H9 (cell line): ENCODE results near the gene ORC1. TPM values are rescaled to one million over a fixed set of nuclear protein-coding genes. Genes with fewer than 3 reads are reported as not detected.

Experiments used
- DNase-seq: peaks from one replicate; pipeline ENCODE4 v3.0.0-alpha.2; 2017
- H2AFZ ChIP-seq: one replicate; pipeline ENCODE4 v1.6.1; 2013; ENCODE audit warnings: mild to moderate bottlenecking, low read length, control low read depth, moderate library complexity
- H2AK5ac ChIP-seq: 2 replicates; pipeline ENCODE4 v1.6.1; 2013; ENCODE audit warnings: low read length, control low read depth, mixed read lengths; ENCODE audit not compliant: insufficient read length
- H2BK120ac ChIP-seq: one replicate; pipeline ENCODE4 v1.6.1; 2013; ENCODE audit warnings: low read depth, mild to moderate bottlenecking, low read length, control low read depth, inconsistent platforms; ENCODE audit not compliant: poor library complexity, severe bottlenecking
- H2BK12ac ChIP-seq: 2 replicates; pipeline ENCODE4 v1.6.1; 2013; ENCODE audit warnings: low read length, control low read depth, mixed read lengths, low read depth; ENCODE audit not compliant: insufficient read length
- H2BK15ac ChIP-seq: 2 replicates; pipeline ENCODE4 v1.6.1; 2013; ENCODE audit warnings: low read depth, low read length, control low read depth
- H2BK20ac ChIP-seq: one replicate; pipeline ENCODE4 v1.6.1; 2013; ENCODE audit warnings: low read depth, mild to moderate bottlenecking, low read length, control low read depth, inconsistent platforms; ENCODE audit not compliant: poor library complexity, severe bottlenecking
- H2BK5ac ChIP-seq: 2 replicates; pipeline ENCODE4 v1.6.1; 2013; ENCODE audit warnings: low read length, control low read depth, mixed read lengths; ENCODE audit not compliant: insufficient read length
- H3K14ac ChIP-seq: 2 replicates; pipeline ENCODE4 v1.6.1; 2013; ENCODE audit warnings: low read length, control low read depth; ENCODE audit not compliant: insufficient read depth
- H3K18ac ChIP-seq: 2 replicates; pipeline ENCODE4 v1.6.1; 2013; ENCODE audit warnings: low read depth, mild to moderate bottlenecking, mixed read lengths, low read length, control low read depth; ENCODE audit not compliant: insufficient read length
- H3K23ac ChIP-seq: 2 replicates; pipeline ENCODE4 v1.6.1; 2013; ENCODE audit warnings: low read length, control low read depth, mixed read lengths, low read depth; ENCODE audit not compliant: insufficient read length
- H3K23me2 ChIP-seq: 2 replicates; pipeline ENCODE4 v1.6.1; 2013; ENCODE audit warnings: low read depth, mild to moderate bottlenecking, mixed read lengths, low read length, control low read depth; ENCODE audit not compliant: insufficient read length, poor library complexity, severe bottlenecking
- H3K27ac ChIP-seq: 2 replicates; pipeline ENCODE4 v1.5.1; 2013; ENCODE audit warnings: low read length, control low read depth, mixed read lengths, low read depth; ENCODE audit not compliant: insufficient read length
- H3K27me3 ChIP-seq: 2 replicates; pipeline ENCODE4 v1.6.1; 2013; ENCODE audit warnings: low read length, control low read depth, inconsistent platforms; ENCODE audit not compliant: insufficient read depth
- H3K4ac ChIP-seq: 2 replicates; pipeline ENCODE4 v1.6.1; 2013; ENCODE audit warnings: low read depth, mild to moderate bottlenecking, control low read depth, inconsistent platforms, low read length, moderate library complexity
- H3K4me1 ChIP-seq: 2 replicates; pipeline ENCODE4 v1.6.1; 2013; ENCODE audit warnings: low read length, control low read depth, inconsistent platforms; ENCODE audit not compliant: insufficient read depth
- H3K4me2 ChIP-seq: 2 replicates; pipeline ENCODE4 v1.6.1; 2013; ENCODE audit warnings: low read length, control low read depth, mixed read lengths; ENCODE audit not compliant: insufficient read length, insufficient read depth
- H3K56ac ChIP-seq: 2 replicates; pipeline ENCODE4 v1.6.1; 2013; ENCODE audit warnings: low read depth, mild to moderate bottlenecking, mixed read lengths, low read length, control low read depth; ENCODE audit not compliant: insufficient read length
- H3K79me1 ChIP-seq: 2 replicates; pipeline ENCODE4 v1.6.1; 2013; ENCODE audit warnings: low read depth, mild to moderate bottlenecking, moderate library complexity, low read length, control low read depth, inconsistent platforms; ENCODE audit not compliant: insufficient read depth, poor library complexity, severe bottlenecking
- H3K79me2 ChIP-seq: 2 replicates; pipeline ENCODE4 v1.6.1; 2013; ENCODE audit warnings: low read length, control low read depth, inconsistent platforms; ENCODE audit not compliant: insufficient read depth
- H3K9ac ChIP-seq: 2 replicates; pipeline ENCODE4 v1.6.1; 2013; ENCODE audit warnings: low read length, control low read depth, mixed read lengths; ENCODE audit not compliant: insufficient read length; ENCODE audit errors: extremely low read depth
- H3K9me3 ChIP-seq: one replicate; pipeline ENCODE4 v1.6.1; 2013; ENCODE audit warnings: low read depth, low read length, inconsistent platforms; ENCODE audit not compliant: control insufficient read depth
- H3T11ph ChIP-seq: one replicate; pipeline ENCODE4 v1.6.1; 2013; ENCODE audit warnings: mild to moderate bottlenecking, low read length, control low read depth, inconsistent platforms
- H4K20me1 ChIP-seq: one replicate; pipeline ENCODE4 v1.6.1; 2013; ENCODE audit not compliant: control insufficient read depth, insufficient read length, insufficient read depth
- H4K5ac ChIP-seq: 2 replicates; pipeline ENCODE4 v1.6.1; 2013; ENCODE audit warnings: low read depth, mild to moderate bottlenecking, mixed read lengths, low read length, control low read depth; ENCODE audit not compliant: insufficient read length
- H4K8ac ChIP-seq: replicated peaks from 2 replicates; pipeline ENCODE4 v1.6.1; 2013; ENCODE audit warnings: low read length, control low read depth, mixed read lengths, low read depth; ENCODE audit not compliant: insufficient read length
- H4K91ac ChIP-seq: 2 replicates; pipeline ENCODE4 v1.6.1; 2013; ENCODE audit warnings: low read depth, mild to moderate bottlenecking, moderate library complexity, mixed read lengths, low read length, control low read depth; ENCODE audit not compliant: insufficient read length
- H3K27ac Mint-ChIP-seq, 3 experiments: 2 replicates in 2 of 3; 3 replicates in 1 of 3; pipeline ENCODE4 v1.8.0; 2020 to 2021; ENCODE audit warnings: mixed read lengths in 3 of 3, mild to moderate bottlenecking in 1 of 3, moderate library complexity in 1 of 3
- H3K27me3 Mint-ChIP-seq: 2 replicates; pipeline ENCODE4 v1.8.0; 2021; ENCODE audit warnings: low read depth, mild to moderate bottlenecking, moderate library complexity, mixed read lengths
- H3K36me3 Mint-ChIP-seq, 3 experiments: 2 replicates in 2 of 3; 3 replicates in 1 of 3; pipeline ENCODE4 v1.8.0; 2020 to 2021; ENCODE audit warnings: low read depth in 3 of 3, mixed read lengths in 3 of 3; ENCODE audit not compliant: insufficient read depth in 1 of 3
- H3K4me1 Mint-ChIP-seq, 2 experiments: 2 replicates each; pipeline ENCODE4 v1.8.0; 2020; ENCODE audit warnings: mixed read lengths in 2 of 2
- H3K4me3 Mint-ChIP-seq, 2 experiments: 2 replicates in 1 of 2; 3 replicates in 1 of 2; pipeline ENCODE4 v1.8.0; 2020 to 2021; ENCODE audit warnings: mild to moderate bottlenecking in 2 of 2, mixed read lengths in 2 of 2, moderate library complexity in 1 of 2
- H3K9me3 Mint-ChIP-seq, 2 experiments: 2 replicates in 1 of 2; 3 replicates in 1 of 2; pipeline ENCODE4 v1.8.0; 2020; ENCODE audit warnings: mild to moderate bottlenecking in 2 of 2, mixed read lengths in 2 of 2, moderate library complexity in 1 of 2
- CTCF ChIP-seq: fragments of 200-600 bp; sonication (generic); conservative IDR thresholded peaks from 3 replicates; pipeline ENCODE4 v1.8.0; 2021; ENCODE audit warnings: antibody characterized with exemption, mild to moderate bottlenecking
- WGBS: extraction: QIAGEN DNeasy Blood & Tissue Kit; methylation state at CpG from one replicate; pipeline ENCODE4 v1.1.7; 2013; ENCODE audit warnings: missing lambda C conversion rate, low lambda C conversion rate, mixed read lengths; ENCODE audit not compliant: insufficient read length; ENCODE audit errors: extremely low coverage; 5-methylcytosine and 5-hydroxymethylcytosine counted together
- total RNA-seq: library from RNA; stranded (reverse); gene quantifications from 2 replicates; pipeline ENCODE4 v1.2.1, GENCODE V29; 2021

ORC1 gene
- total RNA-seq, 1 experiment from 2014 or later = 46.4 TPM

- Mint-ChIP-seq H3K4me1 (peaks cover 28 to 29% of the 10 kb centered on the region in 2 experiments), H3K9me3 (no peaks in the 10 kb centered on the region), H3K4me3 (peak overlapping the region; percentile 89 to 91), H3K36me3 (peaks cover 13 to 47% (median 38%) of the 10 kb centered on the region in 3 experiments), H3K27ac (no peak overlapping the region; a peak in 1 of 7 replicates), H3K27me3 (no peaks in the 10 kb centered on the region)
- no peak overlapping the region for H2AK5ac ChIP-seq
- H2BK5ac ChIP-seq = no peak overlapping the region
- no peak overlapping the region for H3K27ac ChIP-seq
- no peaks in the 10 kb centered on the region for H3K9me3 ChIP-seq
- no CpG with 5 or more reads among the region's 5 CpGs for WGBS
- H3K4me2 ChIP-seq = no peak overlapping the region
- no peak overlapping the region for H2BK12ac ChIP-seq
- H3K18ac ChIP-seq = no peak overlapping the region
- H3K79me2 ChIP-seq = no peaks in the 10 kb centered on the region
- H3K9ac ChIP-seq = no peak overlapping the region
- H4K8ac ChIP-seq = no peak overlapping the region
- peaks cover 5% of the 10 kb centered on the region for H3K23me2 ChIP-seq
- peak; percentile 38 for DNase-seq
- no peak overlapping the region for H4K91ac ChIP-seq
- peak; percentile 42 for TF ChIP-seq CTCF
- H2BK15ac ChIP-seq = no peak overlapping the region
- no peak overlapping the region for H3K4ac ChIP-seq
- no peak overlapping the region for H3K56ac ChIP-seq
- no peak overlapping the region for H4K5ac ChIP-seq
- no peaks in the 10 kb centered on the region for H4K20me1 ChIP-seq
- no peak overlapping the region for H2BK120ac ChIP-seq
- H3T11ph ChIP-seq = no peak overlapping the region
- no peaks in the 10 kb centered on the region for H3K79me1 ChIP-seq
- no peak overlapping the region for H3K23ac ChIP-seq
- H3K14ac ChIP-seq = no peak overlapping the region
- no peaks in the 10 kb centered on the region for H3K4me1 ChIP-seq
- no peak overlapping the region for H2BK20ac ChIP-seq
- H3K27me3 ChIP-seq = no peaks in the 10 kb centered on the region
- no peak overlapping the region for H2AFZ ChIP-seq
Measured at GRCh38 chr1:52364235-52364839, 39.9 kb downstream of the ORC1 start.
